NCI-H128 (cell line): ENCODE data around the gene IKBKG.
"Not testable (repeated sequence)": the region's sequence is repeated elsewhere in the genome, so short reads cannot be mapped to it uniquely, and the experiment has no call there.

Source experiments
- DNase-seq: peaks from one replicate; lab custom pipeline; 2025; ENCODE audit not compliant: unreplicated experiment; lab: John Stamatoyannopoulos, UW

The IKBKG gene

DNA sequence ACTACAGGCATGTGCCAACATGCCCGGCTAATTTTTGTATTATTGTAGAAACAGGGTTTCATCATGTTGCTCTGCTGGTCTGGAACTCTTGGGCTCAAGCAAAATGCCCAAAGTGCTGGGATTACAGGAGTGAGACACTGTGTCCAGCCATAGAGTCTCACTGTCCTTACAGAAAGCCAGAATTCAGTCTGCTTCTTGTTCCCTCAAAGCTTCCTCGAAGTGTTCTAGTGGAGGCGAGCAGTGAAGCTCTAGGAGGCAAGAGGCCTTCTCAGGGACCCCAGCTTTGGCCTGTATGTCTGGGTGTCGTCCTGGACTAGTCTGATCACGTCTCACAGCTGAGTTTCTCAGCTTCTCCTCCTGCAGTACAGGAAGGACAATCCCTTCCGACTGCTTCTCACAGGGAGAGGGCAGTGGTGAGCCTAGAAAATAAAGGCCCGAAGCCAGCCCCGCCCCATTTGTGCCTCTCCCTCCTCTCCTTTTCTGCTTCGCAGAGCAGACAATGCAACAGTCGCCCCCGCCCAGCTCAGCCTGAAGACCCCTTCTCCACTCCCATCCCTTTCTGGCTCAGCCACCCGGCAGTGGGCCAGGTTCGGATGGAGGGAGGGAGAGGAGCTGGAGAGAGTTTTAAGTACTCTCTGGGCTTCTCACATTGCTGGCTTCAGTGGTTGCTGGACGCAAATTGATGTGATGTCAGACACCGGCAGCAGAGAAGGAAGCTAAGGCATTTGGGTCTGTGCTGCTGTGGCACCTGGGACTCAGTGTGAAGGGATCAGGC lies 20.3 kb upstream of the IKBKG start:
- peak; percentile 29 for DNase-seq

- no peak for DNase-seq
Observed at GRCh38 chrX:154529206-154529612, 18.2 kb upstream of the IKBKG start.

GRCh38 chrX:154530286-154530685 lies 17.1 kb upstream of the IKBKG start:
- no peak for DNase-seq

DNA sequence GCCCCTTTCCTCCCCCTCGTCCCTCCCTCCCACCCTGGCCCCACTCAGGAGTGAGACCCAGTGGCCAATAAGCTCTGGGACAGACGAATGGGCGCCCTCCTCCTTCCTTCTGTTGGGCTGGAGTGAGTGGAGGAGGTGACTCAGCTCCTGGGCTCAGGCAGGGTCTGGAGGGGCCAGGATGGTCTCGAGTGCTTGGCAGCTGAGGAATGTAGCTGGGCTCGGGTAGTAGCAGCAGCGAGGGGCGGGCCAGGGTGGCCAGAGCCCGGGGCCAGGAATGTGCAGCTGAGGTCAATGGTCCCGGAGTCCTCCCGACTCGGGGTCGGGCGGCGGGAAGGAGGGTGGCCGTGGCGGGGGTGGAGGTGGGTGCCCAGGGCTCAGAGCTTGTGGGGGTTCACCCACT lies 15.8 kb upstream of the IKBKG start:
- no peak for DNase-seq

DNA sequence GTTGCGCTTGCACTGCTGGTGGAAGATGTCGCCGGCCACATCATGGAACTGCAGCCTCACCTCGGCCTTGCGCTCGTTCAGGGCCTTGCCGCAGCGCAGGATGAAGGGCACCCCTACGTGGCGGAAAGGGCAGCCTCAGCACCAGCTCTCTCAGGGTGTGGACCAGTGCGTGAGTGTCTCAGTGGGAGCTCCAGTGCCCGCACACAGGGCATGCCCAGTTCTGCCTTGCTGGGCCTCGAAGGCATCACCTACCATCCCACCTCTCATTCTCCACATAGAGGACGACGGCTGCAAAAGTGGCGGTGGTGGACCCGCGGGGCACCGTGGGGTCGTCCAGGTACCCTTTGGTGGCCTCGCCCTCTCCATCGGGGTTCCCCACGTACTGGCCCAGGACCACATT lies 14.7 kb upstream of the IKBKG start:
- DNase-seq, result no peak

DNA sequence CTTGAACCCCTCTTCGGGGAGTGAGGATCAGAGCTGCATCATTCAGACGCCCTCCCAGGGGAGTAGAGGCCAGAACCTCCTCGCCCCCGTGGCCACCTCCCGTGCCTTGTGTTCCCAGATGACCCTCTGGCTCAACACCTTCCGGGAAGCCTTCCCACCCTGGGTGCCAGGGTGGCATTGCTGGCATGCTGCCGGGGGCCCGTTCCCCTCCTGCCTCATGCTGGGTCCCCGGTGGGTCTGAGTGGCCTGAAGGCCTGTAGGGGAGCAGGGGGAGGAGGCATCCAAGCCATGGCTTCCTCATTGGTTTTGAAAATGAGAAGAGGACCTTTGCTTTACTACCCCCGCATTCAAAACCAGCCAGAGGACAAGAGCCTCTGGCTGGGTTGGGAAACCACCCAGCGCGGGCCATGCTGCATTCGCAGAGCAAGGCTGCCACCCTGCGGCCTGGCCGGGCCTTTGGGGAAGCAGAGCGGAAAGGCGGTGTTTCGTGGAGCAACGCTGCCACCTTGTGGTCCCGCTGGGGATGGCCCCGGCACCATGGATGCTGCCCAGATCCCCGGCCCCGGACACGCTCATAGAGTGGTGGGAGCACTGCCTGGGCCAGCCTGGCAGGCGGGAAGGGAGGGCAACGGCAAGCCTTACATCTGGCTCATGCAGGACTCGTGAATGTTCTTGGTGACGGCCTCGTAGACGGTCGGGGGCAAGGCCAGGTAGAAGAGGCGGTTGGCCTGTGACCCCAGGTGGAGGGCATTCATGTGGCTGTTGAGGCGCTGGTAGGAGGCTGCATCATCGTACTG lies 12.7 kb upstream of the IKBKG start:
- DNase-seq, result peak; percentile 70

- DNase-seq, result no peak
Observed at GRCh38 chrX:154535892-154536291, 11.5 kb upstream of the IKBKG start.

DNA sequence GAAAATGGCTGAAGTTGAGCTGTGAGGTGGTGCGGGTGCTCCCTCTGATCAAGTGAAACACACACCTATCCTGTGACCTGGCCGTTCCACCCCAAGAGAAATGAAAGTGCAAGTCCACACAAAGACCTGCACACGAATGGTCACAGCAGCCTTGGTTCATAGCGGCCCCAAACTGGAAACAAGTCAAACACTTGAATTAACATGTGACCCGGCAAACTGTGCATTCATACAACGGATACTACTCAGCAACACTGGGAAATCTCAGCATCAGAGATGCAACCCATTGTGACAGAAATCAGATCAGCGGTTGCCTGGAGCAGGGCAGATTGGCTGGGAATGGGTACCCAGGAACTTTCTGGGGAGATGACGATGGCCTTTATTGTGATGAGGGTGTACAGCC lies 8.3 kb upstream of the IKBKG start:
- no peak for DNase-seq

DNA sequence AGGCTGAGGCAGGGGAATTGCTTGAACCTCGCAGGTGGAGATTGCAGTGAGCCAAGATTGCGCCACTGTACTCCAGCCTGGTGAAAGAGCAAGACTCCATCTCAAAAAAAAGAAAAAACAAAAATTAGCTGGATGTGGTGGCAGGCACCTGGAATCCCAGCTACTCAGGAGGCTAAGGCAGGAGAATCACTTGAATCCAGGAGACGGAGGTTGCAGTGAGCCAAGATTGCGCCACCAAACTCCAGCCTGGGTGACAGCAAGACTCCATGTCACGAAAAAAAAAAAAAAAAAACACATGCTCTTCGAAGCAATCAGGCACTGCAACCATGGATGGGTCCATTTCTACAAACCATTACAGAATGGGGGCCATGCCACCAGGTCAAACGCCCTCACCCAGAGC lies 7.1 kb upstream of the IKBKG start:
- not testable (repeated sequence) for DNase-seq

DNA sequence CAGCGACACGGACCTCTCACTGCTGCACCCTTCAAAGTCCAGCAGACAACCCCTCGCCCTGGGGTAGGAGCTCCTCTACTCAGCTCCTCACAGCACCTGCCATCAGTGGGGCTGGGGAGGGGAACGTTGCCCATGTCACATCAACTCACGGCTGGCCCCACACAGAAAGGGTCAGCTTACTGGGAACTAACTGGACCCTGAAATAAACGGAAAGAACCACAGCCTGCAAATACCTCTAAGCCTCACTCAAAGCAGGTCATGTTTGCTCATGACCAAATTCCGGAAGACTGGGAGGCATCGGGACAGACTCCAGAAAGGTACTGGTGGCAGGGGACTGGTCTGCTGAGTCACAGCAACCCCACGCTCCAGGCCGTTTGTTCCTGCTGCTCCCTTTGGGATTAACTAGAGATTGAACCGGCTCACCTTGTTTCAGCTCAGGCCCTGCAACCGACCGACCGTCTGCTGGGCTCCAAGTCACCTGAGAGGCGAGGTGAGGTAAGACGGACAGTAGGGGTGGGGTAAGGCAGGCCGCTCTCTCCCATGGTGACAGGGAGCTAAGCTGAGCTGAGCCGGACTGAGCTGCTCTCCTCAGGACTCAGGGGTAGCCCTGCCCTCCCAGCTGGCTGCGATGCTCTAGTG lies 6.4 kb upstream of the IKBKG start:
- DNase-seq, result no peak

DNA sequence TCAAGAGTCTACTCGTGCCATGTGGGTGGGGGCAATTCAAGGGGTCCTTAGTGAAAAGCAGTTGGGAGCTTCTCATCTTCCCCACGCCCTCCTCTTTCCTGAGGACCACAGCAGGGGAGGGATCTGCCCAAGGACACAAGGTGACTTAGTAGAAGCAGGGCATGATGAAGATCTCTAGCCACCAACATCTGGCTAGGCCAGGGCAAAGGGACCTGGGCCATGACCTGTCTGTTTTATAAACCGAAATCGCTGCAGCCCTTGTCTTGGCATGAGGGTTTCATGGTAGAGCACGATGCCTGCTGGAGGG lies 5.9 kb upstream of the IKBKG start:
- no peak for DNase-seq

DNA sequence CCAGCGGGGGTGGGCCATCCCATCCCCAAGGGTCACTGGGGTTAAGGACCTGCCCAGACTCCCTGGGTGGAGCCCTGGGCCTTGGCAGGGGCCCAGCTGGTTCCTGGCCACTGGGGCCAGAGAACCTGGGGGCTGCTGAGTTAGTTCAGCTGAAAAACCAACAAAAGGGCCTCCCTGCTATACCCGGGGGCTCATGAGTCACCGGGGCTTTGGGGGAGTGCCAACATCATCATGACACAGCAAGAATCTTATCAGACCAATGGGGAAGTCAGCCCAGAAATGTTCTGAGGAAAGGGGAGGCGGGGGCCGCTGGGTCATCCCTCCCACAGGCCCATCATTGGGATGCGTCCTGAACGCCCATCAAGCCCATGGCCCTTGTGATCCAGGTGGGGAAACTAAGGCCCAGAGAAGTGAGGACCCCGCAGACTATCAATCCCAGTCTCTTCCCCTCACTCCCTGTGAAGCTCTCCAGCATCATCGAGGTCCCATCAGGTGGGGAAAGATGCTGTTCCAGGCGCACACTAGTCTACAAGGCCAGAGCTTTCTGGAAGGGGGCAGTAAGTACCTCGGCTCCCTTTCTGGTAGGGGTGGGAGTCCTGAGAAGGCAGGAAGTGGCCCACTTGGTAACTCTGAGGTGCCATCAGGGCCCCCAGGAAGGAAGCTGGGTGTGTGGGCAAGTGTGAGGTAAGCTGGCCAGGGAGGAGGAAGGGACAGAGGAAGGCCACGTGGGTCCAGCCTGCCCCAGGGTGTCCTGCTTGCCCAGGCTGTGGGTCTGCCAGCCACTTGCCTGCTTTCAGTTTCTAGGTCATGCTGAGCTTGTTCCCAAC lies 5.3 kb upstream of the IKBKG start:
- no peak for DNase-seq

- no peak for DNase-seq
Observed at GRCh38 chrX:154542723-154543424, 4.5 kb upstream of the IKBKG start.

DNA sequence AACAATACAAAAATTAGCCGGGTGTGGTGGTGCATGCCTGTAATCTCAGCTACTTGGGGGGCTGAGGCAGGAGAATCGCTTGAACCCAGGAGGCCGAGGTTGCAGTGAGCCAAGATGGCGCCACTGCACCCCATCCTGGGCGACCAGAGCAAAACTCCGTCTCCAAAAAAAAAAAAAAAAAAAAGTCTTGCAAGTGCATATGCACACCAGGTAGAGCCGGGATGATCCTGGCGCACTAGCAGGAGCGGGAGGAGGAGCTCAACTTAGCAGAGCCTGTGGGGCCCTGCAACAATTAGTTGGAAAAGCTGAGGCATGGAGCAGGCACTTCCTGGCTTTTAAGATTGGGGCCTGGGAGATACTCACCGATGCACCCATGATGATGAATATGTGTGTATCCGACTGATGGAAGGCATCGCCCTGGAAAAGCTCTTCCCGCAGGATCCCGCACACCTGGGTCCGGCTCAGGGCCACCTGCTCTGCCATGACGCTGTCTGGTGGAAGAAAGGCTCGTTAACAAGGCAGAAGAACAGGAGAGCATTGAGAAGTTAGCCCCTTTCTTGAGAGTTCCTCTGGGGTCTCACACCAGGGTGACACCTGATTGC lies 1.6 kb upstream of the IKBKG start:
- DNase-seq, result no peak

GRCh38 chrX:154546354-154547244 lies 821 bp upstream of the IKBKG start, which contains the start of gene G6PD:
Gene G6PD, minus strand, starts transcription at chrX:154546846. Its CDS starts 691 bp downstream, at chrX:154546155.
- DNase-seq, result peak; percentile 31

- DNase-seq, result no peak
Observed at GRCh38 chrX:154548028-154548316, 552 bp downstream of the IKBKG start.

- DNase-seq, result no peak
Observed at GRCh38 chrX:154549766-154550165, 2.3 kb downstream of the IKBKG start.

- not testable (repeated sequence) for DNase-seq
Observed at GRCh38 chrX:154552112-154552806, 4.8 kb downstream of the IKBKG start.
